HepG2 (cell line): ENCODE measurements around the gene BCDIN3D. TPM values are rescaled to one million over a fixed set of nuclear protein-coding genes. Genes with fewer than 3 reads are reported as not detected.

Experiments used
- ATAC-seq: fragments of 200-7000 bp; cut with Tn5 transposase; 3 replicates; pipeline ENCODE4 v1.9.1; 2020; ENCODE audit warnings: mild to moderate bottlenecking, moderate library complexity
- BruUV-seq: library from RNA; stranded (reverse); fragments of 400-500 nt; replicated peaks from 2 replicates; lab custom pipeline; 2021; lab: Mats Ljungman, UMichigan
- CTCF ChIA-PET: fragments of 300-600 bp; formaldehyde crosslinking; extraction: SDS; loops from one replicate; lab custom pipeline; 2021; ENCODE audit warnings: low total read pairs, inconsistent platforms, low intra/inter-chr PET ratio; lab: Yijun Ruan, JAX
- POLR2A ChIA-PET: fragments of 350-600 bp; sonication (Branson Sonifier 250); formaldehyde crosslinking; loops from one replicate; lab custom pipeline; 2020; ENCODE audit warnings: antibody characterized with exemption, inconsistent platforms; lab: Yijun Ruan, JAX
- DNase-seq: peaks from one replicate; pipeline ENCODE4 v3.0.0-alpha.2; 2015; ENCODE audit warnings: low spot score
- FAIRE-seq: peaks from 3 replicates; lab custom pipeline; 2011; peaks lifted over from hg19 to GRCh38; lab: Jason Lieb, UNC
- H2AFZ ChIP-seq: one replicate; pipeline ENCODE4 v1.6.1; 2011; ENCODE audit warnings: low read length, inconsistent platforms
- H3K27ac ChIP-seq: fragments of 300-600 bp; 3 replicates; pipeline ENCODE4 v1.8.0; 2011; ENCODE audit warnings: mixed run types, mild to moderate bottlenecking, mixed read lengths, low read length, inconsistent platforms; ENCODE audit not compliant: insufficient read depth; ENCODE audit errors: extremely low read length
- H3K27me3 ChIP-seq, 2 experiments: fragments of 200-600 bp in 1 of 2; 2 replicates in 1 of 2; 3 replicates in 1 of 2; pipeline versions ENCODE4 v1.6.0 to v1.8.0; 2011; ENCODE audit warnings: low read length in 2 of 2, mild to moderate bottlenecking in 2 of 2, moderate library complexity in 2 of 2, inconsistent platforms in 1 of 2; ENCODE audit not compliant: insufficient read depth in 2 of 2, control insufficient read depth in 1 of 2
- H3K36me3 ChIP-seq, 2 experiments: fragments of 200-600 bp in 1 of 2; replicated peaks in 1 of 2; 2 replicates in 1 of 2; 3 replicates in 1 of 2; pipeline versions ENCODE4 v1.5.1 to v1.8.0; 2011; ENCODE audit warnings: low read length in 2 of 2, inconsistent platforms in 1 of 2; ENCODE audit not compliant: insufficient read depth in 2 of 2, control insufficient read depth in 1 of 2
- H3K4me1 ChIP-seq: 2 replicates; pipeline ENCODE4 v1.5.1; 2012; ENCODE audit warnings: low read length, inconsistent platforms; ENCODE audit not compliant: insufficient read depth
- H3K4me2 ChIP-seq: 2 replicates; pipeline ENCODE4 v1.6.0; 2011; ENCODE audit warnings: low read depth, low read length, inconsistent platforms
- H3K4me3 ChIP-seq, 3 experiments: fragments of 200-600 bp in 1 of 3; sonication (generic), shearing (Covaris generic) in 1 of 3; replicated peaks in 1 of 3; 2 replicates each; pipeline ENCODE4 v1.5.1; 2011 to 2016; ENCODE audit warnings: low read length in 3 of 3, inconsistent platforms in 2 of 3, low read depth in 2 of 3, mild to moderate bottlenecking in 2 of 3, control low read depth in 1 of 3, mixed read lengths in 1 of 3; ENCODE audit not compliant: insufficient read depth in 1 of 3
- H3K79me2 ChIP-seq: one replicate; pipeline ENCODE4 v1.6.1; 2011; ENCODE audit warnings: low read length, inconsistent platforms; ENCODE audit not compliant: insufficient read depth
- H3K9ac ChIP-seq: 2 replicates; pipeline ENCODE4 v1.6.0; 2011; ENCODE audit warnings: mild to moderate bottlenecking, low read depth, low read length, inconsistent platforms; ENCODE audit not compliant: insufficient read depth
- H3K9me3 ChIP-seq: 2 replicates; pipeline ENCODE4 v1.5.1; 2012; ENCODE audit warnings: mild to moderate bottlenecking, low read length
- H4K20me1 ChIP-seq: 2 replicates; pipeline ENCODE4 v1.6.0; 2011; ENCODE audit warnings: inconsistent platforms, mild to moderate bottlenecking, low read length, moderate library complexity; ENCODE audit not compliant: insufficient read depth
- ATF7 ChIP-seq, 2 experiments: fragments of 450-650 bp in 1 of 2; sonication (generic) in 1 of 2; formaldehyde crosslinking in 1 of 2; IDR thresholded peaks; 2 replicates each; pipeline versions ENCODE4 v1.4.0 to v1.6.1; 2016 to 2020; ENCODE audit warnings: antibody characterized with exemption in 1 of 2, mild to moderate bottlenecking in 1 of 2, missing genetic modification reagents in 1 of 2
- EED ChIP-seq: sonication (generic); formaldehyde crosslinking; IDR thresholded peaks from 2 replicates; pipeline ENCODE4 v1.5.0; 2020; ENCODE audit warnings: mild to moderate bottlenecking, missing genetic modification reagents
- KDM5A ChIP-seq: fragments of 200-600 bp; sonication (generic); IDR thresholded peaks from 2 replicates; pipeline ENCODE4 v1.7.0; 2018; ENCODE audit warnings: antibody characterized with exemption, mild to moderate bottlenecking, low read length, borderline replicate concordance
- MBNL3 ChIP-seq: fragments of 250-450 bp; sonication (Bioruptor Pico); conservative IDR thresholded peaks from 2 replicates; pipeline ENCODE4 v1.8.0; 2022; ENCODE audit warnings: mild to moderate bottlenecking, inconsistent platforms
- PCBP2 ChIP-seq: fragments of 200-400 bp; formaldehyde crosslinking; optimal IDR thresholded peaks from 2 replicates; pipeline ENCODE3; 2018; ENCODE audit warnings: low read length, low read depth; ENCODE audit not compliant: poor library complexity, severe bottlenecking
- RBFOX2 ChIP-seq: fragments of 200-400 bp; formaldehyde crosslinking; IDR thresholded peaks from 2 replicates; pipeline ENCODE4 v1.6.1; 2017; ENCODE audit warnings: low read depth, mild to moderate bottlenecking, low read length
- ZNF710 ChIP-seq: sonication (generic); formaldehyde crosslinking; IDR thresholded peaks from 2 replicates; pipeline ENCODE4 v1.5.0; 2020; ENCODE audit warnings: mild to moderate bottlenecking, missing genetic modification reagents, borderline replicate concordance
- WGBS: methylation state at CpG from one replicate; pipeline ENCODE4 v1.1.6; 2017; ENCODE audit warnings: low lambda C conversion rate; 5-methylcytosine and 5-hydroxymethylcytosine counted together
- in situ Hi-C: cut with HindIII; loops from 2 replicates; pipeline ENCODE4 v1.10.0; 2017; ENCODE audit warnings: low pct_unique_long_range_greater_than_20kb; ENCODE audit not compliant: extremely low pct_ligation_motif_present
- intact Hi-C: fragments of 100-400 bp; cut with micrococcal nuclease; formaldehyde crosslinking; loops from one replicate; pipeline ENCODE4 v1.10.0; 2022; ENCODE audit not compliant: unreplicated experiment
- polyA plus RNA-seq, 8 experiments: library from polyadenylated mRNA; depleted of rRNA in 3 of 8; stranded (reverse) in 7 of 8; unstranded in 1 of 8; fragments of >200 nt; fragmentation: Illumina TruSeq in 4 of 8; extraction: Trizol in 4 of 8; gene quantifications; 2 replicates each; pipeline versions ENCODE4 v1.2.1 to v1.2.3, GENCODE V29; 2011 to 2016; ENCODE audit warnings: low read depth in 4 of 8, missing spikeins in 1 of 8, mixed read lengths in 1 of 8; ENCODE audit not compliant: insufficient read depth in 1 of 8
- total RNA-seq, 5 experiments: library from RNA; depleted of rRNA; stranded (reverse); fragments of >200 nt; fragmentation: Illumina TruSeq; extraction: Trizol; gene quantifications; 2 replicates each; pipeline ENCODE4 v1.2.3, GENCODE V29; 2016; ENCODE audit warnings: low read depth in 1 of 5

The BCDIN3D gene
- total and polyA plus RNA-seq, 2 of the 13 experiments (the other 11 are each of a cell fraction or from before 2014, with no cell fraction given), result 2.2 to 2.5 TPM

GRCh38 chr12:49809906-49810389 lies 33.0 kb downstream of the BCDIN3D start:
- H3K4me3 ChIP-seq, result no peak overlapping the region
- CTCF ChIA-PET, result no interaction called here
- no peak for ATAC-seq
- BruUV-seq, result no TSS peak
- H3K27ac ChIP-seq, result no peak overlapping the region
- no peaks in the 10 kb centered on the region for H3K9me3 ChIP-seq
- H3K27me3 ChIP-seq, result no peaks in the 10 kb centered on the region
- DNase-seq, result no peak
- peaks cover 3 to 14% of the 10 kb centered on the region in 2 experiments; a peak in 4 of 5 replicates for H3K36me3 ChIP-seq
- intact Hi-C loops (no loop called here), in situ Hi-C loops (no loop called here)
- TF ChIP-seq EED (no peak), RBFOX2 (no peak), PCBP2 (no peak), MBNL3 (CRISPR knock-in tag) (no peak), ZNF710 (CRISPR knock-in tag) (no peak), KDM5A (no peak), ATF7 (IDR thresholded peaks at IDR 0.05) (no peak), ATF7 (CRISPR knock-in tag; IDR thresholded peaks at IDR 0.05) (no peak)
- POLR2A ChIA-PET, result interaction anchor here (1.1 kb wide), 1 partner anchor 33 kb away, joined by 3 read pairs; the partner anchor contains the start of gene BCDIN3D
- no peak for FAIRE-seq
- H3K79me2 ChIP-seq, result no peaks in the 10 kb centered on the region
- no peak overlapping the region for H2AFZ ChIP-seq
- no peaks in the 10 kb centered on the region for H4K20me1 ChIP-seq
- no peak overlapping the region for H3K9ac ChIP-seq
- no peak overlapping the region for H3K4me2 ChIP-seq
- WGBS, result 83% methylated on average over 7 of the region's 9 CpGs
- H3K4me1 ChIP-seq, result no peaks in the 10 kb centered on the region
